Mesenchymal stem cell (in vitro differentiated cells and primary cell): ENCODE measurements around the gene EEF2KMT.
"Not testable (repeated sequence)": the region's sequence is repeated elsewhere in the genome, so short reads cannot be mapped to it uniquely, and the experiment has no call there.

Experiments used
- DNase-seq: peaks from one replicate; pipeline ENCODE4 v3.0.0-alpha.2; 2013
- H2AFZ ChIP-seq: one replicate; pipeline ENCODE4 v1.6.1; 2013; ENCODE audit warnings: low read depth, mild to moderate bottlenecking, control low read depth, inconsistent platforms, low read length, moderate library complexity
- H2AK5ac ChIP-seq: 2 replicates; pipeline ENCODE4 v1.6.1; 2013; ENCODE audit warnings: low read length, moderate library complexity, mild to moderate bottlenecking, inconsistent platforms; ENCODE audit not compliant: severe bottlenecking
- H2BK120ac ChIP-seq: one replicate; pipeline ENCODE4 v1.6.1; 2013; ENCODE audit warnings: low read depth, mild to moderate bottlenecking, inconsistent platforms, low read length, moderate library complexity
- H2BK12ac ChIP-seq, 2 experiments: one replicate each; pipeline ENCODE4 v1.6.1; 2013; ENCODE audit warnings: inconsistent platforms in 2 of 2, low read length in 2 of 2, mild to moderate bottlenecking in 2 of 2, moderate library complexity in 2 of 2, control low read depth in 1 of 2
- H2BK15ac ChIP-seq: one replicate; pipeline ENCODE4 v1.6.1; 2013; ENCODE audit warnings: mild to moderate bottlenecking, low read depth, inconsistent platforms; ENCODE audit not compliant: poor library complexity, severe bottlenecking
- H2BK5ac ChIP-seq: 2 replicates; pipeline ENCODE4 v1.6.1; 2013; ENCODE audit warnings: low read depth, mild to moderate bottlenecking, low read length, control low read depth, inconsistent platforms; ENCODE audit not compliant: poor library complexity, severe bottlenecking
- H3K14ac ChIP-seq, 2 experiments: one replicate each; pipeline ENCODE4 v1.6.1; 2013; ENCODE audit warnings: inconsistent platforms in 2 of 2, low read length in 2 of 2, control low read depth in 1 of 2, mild to moderate bottlenecking in 1 of 2, moderate library complexity in 1 of 2
- H3K18ac ChIP-seq, 2 experiments: one replicate each; pipeline ENCODE4 v1.6.1; 2013; ENCODE audit warnings: inconsistent platforms in 2 of 2, low read length in 2 of 2, control low read depth in 1 of 2, low read depth in 1 of 2, mild to moderate bottlenecking in 1 of 2
- H3K23ac ChIP-seq, 2 experiments: one replicate each; pipeline ENCODE4 v1.6.1; 2013; ENCODE audit warnings: inconsistent platforms in 2 of 2, low read length in 2 of 2, mild to moderate bottlenecking in 2 of 2, moderate library complexity in 2 of 2, control low read depth in 1 of 2
- H3K27ac ChIP-seq: 2 replicates; pipeline ENCODE4 v1.5.1; 2013; ENCODE audit warnings: mild to moderate bottlenecking, moderate library complexity, low read length, control low read depth, inconsistent platforms; ENCODE audit not compliant: poor library complexity, severe bottlenecking
- H3K27me3 ChIP-seq, 2 experiments: 2 replicates each; pipeline versions ENCODE4 v1.6.1 to v1.7.0; 2013; ENCODE audit warnings: low read length in 2 of 2, mild to moderate bottlenecking in 2 of 2, moderate library complexity in 2 of 2, control low read depth in 1 of 2, inconsistent platforms in 1 of 2; ENCODE audit not compliant: control insufficient read depth in 1 of 2, insufficient read depth in 1 of 2
- H3K36me3 ChIP-seq, 2 experiments: 2 replicates each; pipeline versions ENCODE4 v1.6.1 to v1.7.0; 2013; ENCODE audit warnings: low read length in 2 of 2, control low read depth in 1 of 2, inconsistent platforms in 1 of 2, low read depth in 1 of 2, mild to moderate bottlenecking in 1 of 2; ENCODE audit not compliant: insufficient read depth in 2 of 2, control insufficient read depth in 1 of 2
- H3K4ac ChIP-seq, 2 experiments: one replicate each; pipeline ENCODE4 v1.6.1; 2013; ENCODE audit warnings: inconsistent platforms in 2 of 2, low read length in 2 of 2, mild to moderate bottlenecking in 2 of 2, moderate library complexity in 2 of 2, control low read depth in 1 of 2, low read depth in 1 of 2
- H3K4me1 ChIP-seq: 2 replicates; pipeline ENCODE4 v1.6.1; 2013; ENCODE audit warnings: low read depth, low read length, control low read depth; ENCODE audit not compliant: control insufficient read depth, insufficient read depth
- H3K4me2 ChIP-seq: 2 replicates; pipeline ENCODE4 v1.6.1; 2013; ENCODE audit warnings: low read length, mild to moderate bottlenecking, inconsistent platforms; ENCODE audit not compliant: poor library complexity, severe bottlenecking
- H3K4me3 ChIP-seq, 2 experiments: 2 replicates each; pipeline versions ENCODE4 v1.5.1 to v1.7.0; 2013; ENCODE audit warnings: low read length in 2 of 2, mild to moderate bottlenecking in 2 of 2, control low read depth in 1 of 2, low read depth in 1 of 2; ENCODE audit not compliant: insufficient read depth in 1 of 2
- H3K79me1 ChIP-seq: replicated peaks from 2 replicates; pipeline ENCODE4 v1.6.1; 2013; ENCODE audit warnings: mild to moderate bottlenecking, control low read depth, low read length, inconsistent platforms; ENCODE audit not compliant: poor library complexity, severe bottlenecking
- H3K9ac ChIP-seq: 2 replicates; pipeline ENCODE4 v1.7.0; 2013; ENCODE audit warnings: mild to moderate bottlenecking, low read length, moderate library complexity
- H3K9me3 ChIP-seq: 2 replicates; pipeline ENCODE4 v1.7.0; 2013; ENCODE audit warnings: mild to moderate bottlenecking, low read length; ENCODE audit not compliant: control insufficient read depth
- H4K8ac ChIP-seq: one replicate; pipeline ENCODE4 v1.6.1; 2013; ENCODE audit warnings: inconsistent platforms, mild to moderate bottlenecking, low read length, moderate library complexity
- H4K91ac ChIP-seq: one replicate; pipeline ENCODE4 v1.6.1; 2013; ENCODE audit warnings: mild to moderate bottlenecking, low read length, inconsistent platforms
- WGBS: methylation state at CpG from one replicate; pipeline ENCODE4 v1.1.7; 2013; ENCODE audit warnings: mixed read lengths; 5-methylcytosine and 5-hydroxymethylcytosine counted together

EEF2KMT gene

DNA sequence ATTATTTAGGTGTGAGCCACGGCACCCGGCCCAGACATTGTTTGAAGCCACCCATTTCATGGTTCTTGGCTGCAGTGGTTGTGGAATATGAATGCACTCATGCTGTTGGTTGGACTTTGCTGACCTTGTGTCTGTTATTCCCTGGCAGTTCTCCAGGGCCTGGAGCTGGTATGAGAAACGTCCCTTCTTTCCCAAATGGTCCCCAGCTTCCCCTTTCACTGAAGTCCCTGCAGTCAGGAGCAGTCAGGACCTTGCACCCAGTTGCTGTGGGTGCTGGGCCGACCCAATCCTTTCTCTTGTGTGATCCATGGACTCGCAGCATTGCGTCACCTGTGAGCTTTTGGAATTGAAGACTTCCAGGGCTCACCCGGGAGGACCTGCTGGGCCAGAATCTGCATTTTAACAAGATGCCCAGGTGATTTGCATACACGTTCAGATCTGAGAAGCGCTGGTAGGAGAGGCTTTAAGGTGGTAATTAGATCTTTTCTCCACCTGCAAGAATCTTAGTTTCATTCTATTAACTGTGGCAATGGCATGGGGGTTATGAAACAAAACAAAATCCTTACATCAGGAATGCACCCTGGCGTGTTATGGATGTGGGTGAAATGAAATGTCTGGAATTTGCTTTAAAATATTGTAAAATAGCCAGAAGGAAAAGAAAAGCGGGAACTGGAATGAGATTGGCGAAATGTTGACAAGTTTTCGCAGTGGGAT is 37.3 kb upstream of the EEF2KMT start:
- H3K27me3 ChIP-seq = not testable (repeated sequence)

DNA sequence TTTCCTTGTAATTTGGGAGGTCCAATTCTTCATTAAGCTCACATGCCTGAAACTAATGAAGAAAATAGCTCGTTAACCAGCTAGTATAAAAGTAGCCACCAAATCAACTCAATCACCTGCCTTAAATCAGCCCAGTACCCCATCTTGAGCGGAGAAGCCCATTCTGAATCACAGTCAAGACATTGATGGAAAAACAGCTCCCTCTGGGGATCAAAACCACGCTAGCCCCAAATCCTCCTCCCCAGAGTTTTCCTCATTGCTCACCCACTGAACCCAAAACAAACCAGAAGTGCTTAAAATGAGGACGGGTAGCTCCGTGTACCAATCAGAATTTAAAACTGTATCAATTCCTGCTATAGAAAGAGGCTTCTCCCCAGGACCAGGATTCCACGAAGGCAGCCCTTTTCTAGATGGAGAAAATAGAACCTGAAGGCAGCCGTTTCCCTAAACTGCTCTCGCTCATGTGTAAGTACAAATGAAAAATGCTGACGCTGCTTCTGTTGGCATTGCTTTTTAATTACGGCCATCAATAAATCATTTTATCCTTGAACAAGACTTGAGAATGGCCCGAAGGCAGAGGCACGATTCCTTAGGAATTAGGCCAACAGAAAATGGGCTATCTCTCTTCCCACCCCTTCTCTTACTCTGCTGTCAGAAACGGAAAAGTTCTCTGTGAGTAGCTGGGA is 35.5 kb upstream of the EEF2KMT start:
- not testable (repeated sequence) for H2BK12ac ChIP-seq, H3K4me1 ChIP-seq, H3K14ac ChIP-seq, H3K23ac ChIP-seq, H2AFZ ChIP-seq, H3K27me3 ChIP-seq, H2AK5ac ChIP-seq, H3K4me2 ChIP-seq, H3K36me3 ChIP-seq, DNase-seq, H3K9ac ChIP-seq, H4K91ac ChIP-seq, H3K4ac ChIP-seq, H4K8ac ChIP-seq, H2BK120ac ChIP-seq, H3K18ac ChIP-seq, H3K79me1 ChIP-seq, H3K4me3 ChIP-seq, H2BK5ac ChIP-seq, H3K27ac ChIP-seq, H3K9me3 ChIP-seq, H2BK15ac ChIP-seq
- 60% methylated on average over 10 of the region's 13 CpGs for WGBS

More for the DNA sequence above, 37.3 kb upstream of the EEF2KMT start:
- H3K9ac ChIP-seq, H3K79me1 ChIP-seq, H2AFZ ChIP-seq, H3K36me3 ChIP-seq, H3K18ac ChIP-seq, H3K23ac ChIP-seq, H2BK15ac ChIP-seq, H3K14ac ChIP-seq, H2BK12ac ChIP-seq, H2BK120ac ChIP-seq, H3K9me3 ChIP-seq, H3K4me2 ChIP-seq, H2AK5ac ChIP-seq, H3K4me1 ChIP-seq, DNase-seq, H4K91ac ChIP-seq, H4K8ac ChIP-seq, H3K4me3 ChIP-seq, H2BK5ac ChIP-seq, H3K27ac ChIP-seq, H3K4ac ChIP-seq: not testable (repeated sequence)
- WGBS = 40% methylated on average over 8 of the region's 13 CpGs

DNA sequence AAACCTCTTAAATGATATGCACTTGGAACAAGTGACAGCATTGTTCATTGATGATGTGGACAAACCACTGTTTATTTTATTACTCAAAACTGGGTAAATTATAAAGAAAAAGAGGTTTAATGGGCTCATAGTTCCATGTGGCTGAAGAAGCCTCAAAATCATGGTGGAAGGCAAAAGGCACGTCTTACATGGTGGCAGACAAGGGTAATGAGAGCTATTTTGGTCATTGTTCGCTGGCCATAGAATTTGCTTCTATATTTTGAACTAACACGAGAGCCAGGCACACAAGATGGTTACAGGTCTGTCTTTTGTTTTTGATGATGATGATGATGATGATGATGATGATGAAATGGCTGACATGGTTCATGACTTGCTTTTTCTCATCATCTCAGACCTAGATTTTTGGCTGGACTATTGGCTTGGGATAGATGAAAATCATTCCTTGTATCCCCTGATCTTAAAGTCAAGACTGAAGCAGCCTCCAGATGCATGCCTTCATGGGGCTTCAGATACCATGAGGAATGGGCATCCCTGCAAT is 33.9 kb upstream of the EEF2KMT start:
- H2BK15ac ChIP-seq, H3K18ac ChIP-seq, DNase-seq, H3K79me1 ChIP-seq, H3K27ac ChIP-seq, H3K4me1 ChIP-seq, H2BK12ac ChIP-seq, H4K91ac ChIP-seq, H2AFZ ChIP-seq, H2BK120ac ChIP-seq, H4K8ac ChIP-seq, H3K4ac ChIP-seq, H3K23ac ChIP-seq, H3K9ac ChIP-seq, H3K9me3 ChIP-seq, H2AK5ac ChIP-seq, H2BK5ac ChIP-seq, H3K4me3 ChIP-seq, H3K4me2 ChIP-seq, H3K14ac ChIP-seq, H3K27me3 ChIP-seq, H3K36me3 ChIP-seq: not testable (repeated sequence)
- no CpG with 5 or more reads among the region's 3 CpGs for WGBS

DNA sequence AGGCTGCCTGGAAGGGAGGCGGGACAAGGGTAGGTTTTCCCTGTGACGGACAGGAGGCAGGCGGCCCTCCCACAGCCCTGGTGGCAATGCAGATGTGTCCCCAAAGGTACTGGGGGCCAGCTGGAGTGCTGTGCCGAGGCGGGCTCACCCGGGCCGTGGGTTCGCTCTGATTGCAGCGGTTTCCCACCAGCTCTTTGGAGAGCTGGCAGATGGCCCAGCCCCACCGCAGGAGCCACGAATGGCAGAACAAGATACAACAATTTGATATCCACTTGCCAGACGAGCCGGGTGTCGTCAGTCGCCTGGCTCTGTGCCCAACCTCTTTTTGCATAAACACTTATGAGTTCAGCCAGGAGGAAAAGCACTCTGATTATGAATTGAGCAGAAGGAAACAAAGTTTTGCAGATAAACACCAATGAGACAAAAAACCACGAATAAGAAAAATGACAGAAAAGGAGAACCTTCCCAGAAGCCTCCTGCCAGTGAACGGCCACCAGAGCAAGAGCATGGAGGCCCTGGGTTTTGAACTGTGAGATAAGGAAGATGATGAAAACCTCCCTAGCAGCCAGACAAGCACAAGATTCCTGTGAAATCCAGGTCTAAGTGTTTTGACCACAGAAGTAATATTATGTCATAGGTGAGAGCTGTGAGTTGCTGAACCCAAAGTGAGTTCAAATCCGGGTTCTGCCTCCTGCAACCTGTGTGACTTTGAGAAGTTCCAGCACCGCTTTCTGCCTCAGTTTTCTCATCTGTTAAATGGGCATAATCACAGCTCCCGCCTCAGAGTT is 19.9 kb upstream of the EEF2KMT start:
- not testable (repeated sequence) for H3K9ac ChIP-seq

More for the DNA sequence above, 19.9 kb upstream of the EEF2KMT start:
- not testable (repeated sequence) for H3K27ac ChIP-seq, H2BK12ac ChIP-seq, H3K36me3 ChIP-seq, H2AK5ac ChIP-seq, H2AFZ ChIP-seq, H3K27me3 ChIP-seq, H3K79me1 ChIP-seq, H3K4ac ChIP-seq, H3K4me1 ChIP-seq, H4K91ac ChIP-seq, H4K8ac ChIP-seq, H3K4me3 ChIP-seq, H2BK15ac ChIP-seq, H2BK5ac ChIP-seq, H2BK120ac ChIP-seq, H3K9me3 ChIP-seq, H3K18ac ChIP-seq, H3K14ac ChIP-seq, DNase-seq, H3K23ac ChIP-seq, H3K4me2 ChIP-seq
- 78% methylated on average over 9 of the region's 20 CpGs for WGBS
